GM12878 (cell line): Measurements from ENCODE around the gene HECTD2. TPM values are rescaled to one million over a fixed set of nuclear protein-coding genes. Genes with fewer than 3 reads are reported as not detected.

Experiments used
- ATAC-seq: fragments of 200-7000 bp; cut with Tn5 transposase; 3 replicates; pipeline ENCODE4 v1.9.1; 2020; ENCODE audit warnings: mild to moderate bottlenecking, moderate library complexity
- BruUV-seq: library from RNA; stranded (reverse); fragments of 400-500 nt; replicated peaks from 2 replicates; lab custom pipeline; 2021; lab: Mats Ljungman, UMichigan
- CTCF ChIA-PET: fragments of 300-600 bp; sonication (Branson Sonifier 250); formaldehyde crosslinking; extraction: SDS; loops from one replicate; lab custom pipeline; 2021; ENCODE audit warnings: inconsistent platforms; lab: Yijun Ruan, JAX
- POLR2A ChIA-PET: fragments of 350-600 bp; formaldehyde crosslinking; extraction: SDS; loops from one replicate; lab custom pipeline; 2021; ENCODE audit warnings: inconsistent platforms; lab: Charles Lee
- RAD21 ChIA-PET: fragments of 300-600 bp; sonication (Branson Sonifier 250); formaldehyde crosslinking; loops from one replicate; lab custom pipeline; 2023; ENCODE audit warnings: antibody characterized with exemption; ENCODE audit not compliant: unreplicated experiment; lab: Charles Lee
- SMC1A ChIA-PET: fragments of 300-600 bp; sonication (Branson Sonifier 250); formaldehyde crosslinking; loops from one replicate; lab custom pipeline; 2023; ENCODE audit not compliant: unreplicated experiment, uncharacterized antibody; lab: Charles Lee
- DNase-seq: peaks from one replicate; pipeline ENCODE4 v3.0.0-alpha.2; 2011; ENCODE audit warnings: low read depth, low spot score
- FAIRE-seq: peaks from 3 replicates; lab custom pipeline; 2011; peaks lifted over from hg19 to GRCh38; lab: Jason Lieb, UNC
- H2AFZ ChIP-seq: 2 replicates; pipeline ENCODE4 v1.6.0; 2011; ENCODE audit warnings: low read depth, low read length, control low read depth; ENCODE audit not compliant: control insufficient read depth
- H3K27ac ChIP-seq: 2 replicates; pipeline ENCODE4 v1.5.1; 2011; ENCODE audit warnings: control low read depth; ENCODE audit not compliant: control insufficient read depth, insufficient read depth
- H3K27me3 ChIP-seq, 2 experiments: replicated peaks in 1 of 2; 2 replicates each; pipeline versions ENCODE4 v1.6.0 to v1.6.1; 2011; ENCODE audit warnings: low read length in 1 of 2; ENCODE audit not compliant: control insufficient read depth in 2 of 2, insufficient read depth in 2 of 2
- H3K36me3 ChIP-seq, 2 experiments: 2 replicates each; pipeline ENCODE4 v1.5.1; 2011; ENCODE audit warnings: low read length in 1 of 2; ENCODE audit not compliant: control insufficient read depth in 2 of 2, insufficient read depth in 2 of 2
- H3K4me1 ChIP-seq: 2 replicates; pipeline ENCODE4 v1.6.1; 2011; ENCODE audit warnings: mild to moderate bottlenecking, low read length, moderate library complexity, mixed read lengths; ENCODE audit not compliant: control insufficient read depth, insufficient read depth
- H3K4me2 ChIP-seq: 2 replicates; pipeline ENCODE4 v1.6.0; 2011; ENCODE audit warnings: control low read depth; ENCODE audit not compliant: control insufficient read depth, insufficient read depth
- H3K4me3 ChIP-seq: fragments of 200-600 bp; sonication (generic); 2 replicates; pipeline ENCODE4 v1.5.1; 2016
- H3K79me2 ChIP-seq: 2 replicates; pipeline ENCODE4 v1.6.0; 2011; ENCODE audit warnings: low read length; ENCODE audit not compliant: control insufficient read depth, insufficient read depth
- H3K9ac ChIP-seq: 2 replicates; pipeline ENCODE4 v1.8.0; 2011; ENCODE audit warnings: low read length, control low read depth, mixed read lengths; ENCODE audit not compliant: control insufficient read depth, insufficient read depth
- H3K9me3 ChIP-seq: replicated peaks from 3 replicates; pipeline ENCODE4 v1.5.1; 2011; ENCODE audit warnings: mild to moderate bottlenecking, low read length; ENCODE audit not compliant: control insufficient read depth, insufficient read depth
- H4K20me1 ChIP-seq: 2 replicates; pipeline ENCODE4 v1.6.0; 2011; ENCODE audit not compliant: control insufficient read depth, insufficient read depth
- ATF7 ChIP-seq: fragments of 450-650 bp; IDR thresholded peaks from 2 replicates; pipeline ENCODE4 v1.6.1; 2016; ENCODE audit warnings: low read depth, mild to moderate bottlenecking
- DPF2 ChIP-seq: fragments of 450-650 bp; IDR thresholded peaks from 2 replicates; pipeline ENCODE4 v1.6.1; 2017; ENCODE audit warnings: mild to moderate bottlenecking
- ELK1 ChIP-seq: IDR thresholded peaks from 2 replicates; pipeline ENCODE4 v1.6.1; 2012; ENCODE audit warnings: low read depth, low read length, improper control_type of control experiment
- ESRRA ChIP-seq: IDR thresholded peaks from 2 replicates; pipeline ENCODE4 v1.6.1; 2012; ENCODE audit warnings: mild to moderate bottlenecking, low read length, improper control_type of control experiment
- ETV6 ChIP-seq, 2 experiments: fragments of 450-650 bp in 1 of 2; IDR thresholded peaks in 1 of 2; conservative IDR thresholded peaks in 1 of 2; 2 replicates each; pipeline ENCODE4 v1.6.1; 2014; ENCODE audit warnings: antibody characterized with exemption in 1 of 2, borderline replicate concordance in 1 of 2, low read depth in 1 of 2, mild to moderate bottlenecking in 1 of 2, moderate library complexity in 1 of 2
- KLF5 ChIP-seq: fragments of 450-650 bp; IDR thresholded peaks from 2 replicates; pipeline ENCODE4 v1.6.1; 2014; ENCODE audit warnings: mild to moderate bottlenecking; ENCODE audit not compliant: partially characterized antibody
- NFIC ChIP-seq: IDR thresholded peaks from 2 replicates; pipeline ENCODE4 v1.6.1; 2012; ENCODE audit warnings: low read depth, mild to moderate bottlenecking, inconsistent platforms, low read length, moderate library complexity
- PAX8 ChIP-seq: fragments of 450-650 bp; IDR thresholded peaks from 2 replicates; pipeline ENCODE4 v1.6.1; 2017; ENCODE audit warnings: mild to moderate bottlenecking, moderate library complexity
- PBX3 ChIP-seq: IDR thresholded peaks from 2 replicates; pipeline ENCODE4 v1.6.1; 2011; ENCODE audit warnings: mild to moderate bottlenecking, low read depth, low read length, moderate library complexity; ENCODE audit not compliant: insufficient replicate concordance
- POLR2AphosphoS2 ChIP-seq: IDR thresholded peaks from 2 replicates; pipeline ENCODE4 v1.6.1; 2011; ENCODE audit warnings: low read depth, mild to moderate bottlenecking, low read length, improper control_type of control experiment, moderate library complexity
- RAD21 ChIP-seq: IDR thresholded peaks from 2 replicates; pipeline ENCODE4 v1.6.1; 2011; ENCODE audit warnings: mild to moderate bottlenecking, low read depth, low read length, moderate library complexity; ENCODE audit not compliant: insufficient read depth
- SMARCA5 ChIP-seq: fragments of 450-650 bp; IDR thresholded peaks from 2 replicates; pipeline ENCODE4 v1.6.1; 2017; ENCODE audit warnings: mild to moderate bottlenecking
- SRF ChIP-seq, 2 experiments: IDR thresholded peaks; 2 replicates each; pipeline ENCODE4 v1.6.1; 2011; ENCODE audit warnings: low read depth in 2 of 2, low read length in 2 of 2, mild to moderate bottlenecking in 1 of 2, moderate library complexity in 1 of 2
- ZNF274 ChIP-seq: IDR thresholded peaks from one replicate; pipeline ENCODE4 v1.8.0; 2011; ENCODE audit not compliant: insufficient read length, insufficient read depth
- in situ Hi-C: fragments of 300-500 bp; cut with MboI; formaldehyde crosslinking; loops from 9 replicates; pipeline ENCODE4 v1.14.3; 2018; ENCODE audit warnings: mixed read lengths
- intact Hi-C: fragments of 100-400 bp; cut with micrococcal nuclease; formaldehyde crosslinking; loops from one replicate; pipeline ENCODE4 v1.14.2; 2022; ENCODE audit not compliant: unreplicated experiment
- polyA plus RNA-seq, 11 experiments: library from polyadenylated mRNA; depleted of rRNA in 4 of 11; unstranded in 6 of 11; stranded (reverse) in 5 of 11; fragments of >200 nt; fragmentation: Nextera tagmentation in 4 of 11; fragmentation: Illumina TruSeq in 1 of 11; extraction: Ambion mirVana in 4 of 11; extraction: Trizol in 1 of 11; gene quantifications; 1 replicate in 1 of 11; 2 replicates in 10 of 11; pipeline versions ENCODE4 v1.2.1 to v1.2.3, GENCODE V29; 2011 to 2016; ENCODE audit warnings: inconsistent platforms in 2 of 11, missing spikeins in 2 of 11, low read depth in 1 of 11
- total RNA-seq, 4 experiments: library from RNA; depleted of rRNA in 3 of 4; stranded (reverse); fragments of >200 nt in 3 of 4; fragmentation: Illumina TruSeq in 1 of 4; extraction: Trizol in 1 of 4; gene quantifications; 2 replicates each; pipeline versions ENCODE4 v1.2.1 to v1.2.3, GENCODE V29; 2013 to 2021
- TF ChIP-seq, protein P1 (sequence below): fragments of 450-650 bp; IDR thresholded peaks from 2 replicates; pipeline ENCODE4 v1.6.1; 2017; ENCODE audit warnings: antibody characterized with exemption, mild to moderate bottlenecking, moderate library complexity

Gene HECTD2
- total and polyA plus RNA-seq, 10 of the 15 experiments (the other 5 are each of a cell fraction or from before 2014, with no cell fraction given) = 0.87 to 3.0 (median 1.7) TPM

GRCh38 chr10:91452063-91452462, 41.9 kb downstream of the HECTD2 start:
- DNase-seq (no peak), ATAC-seq (no peak), FAIRE-seq (no peak)
- POLR2A ChIA-PET = no interaction called here
- Histone ChIP-seq H2AFZ (no peak overlapping the region), H4K20me1 (no peaks in the 10 kb centered on the region), H3K4me2 (no peak overlapping the region), H3K9ac (no peak overlapping the region), H3K27ac (no peak overlapping the region), H3K27me3 (no peaks in the 10 kb centered on the region), H3K79me2 (no peaks in the 10 kb centered on the region), H3K4me3 (no peak overlapping the region), H3K4me1 (no peaks in the 10 kb centered on the region), H3K9me3 (no peaks in the 10 kb centered on the region; the same call in 1 of the 3 replicates), H3K36me3 (no peaks in the 10 kb centered on the region)
- RAD21 ChIA-PET = no interaction called here
- intact Hi-C loops = no loop called here
- TF ChIP-seq ELK1 (no peak), PAX8 (no peak), SMARCA5 (no peak), ZNF274 (no peak), PBX3 (no peak), DPF2 (no peak), RAD21 (no peak), SRF (IDR thresholded peaks at IDR 0.05; ENCODE audit: low read depth in 2 of 2, low read length in 2 of 2) (no peak), KLF5 (no peak), POLR2AphosphoS2 (no peak), ETV6 (conservative IDR thresholded peaks at IDR 0.05 in 1 of 2, IDR thresholded peaks at IDR 0.05 in 1 of 2; ENCODE audit: borderline replicate concordance in 1 of 2, low read depth in 1 of 2) (no peak), ESRRA (no peak), ATF7 (no peak), NFIC (no peak)
- TF ChIP-seq, protein P1, sequence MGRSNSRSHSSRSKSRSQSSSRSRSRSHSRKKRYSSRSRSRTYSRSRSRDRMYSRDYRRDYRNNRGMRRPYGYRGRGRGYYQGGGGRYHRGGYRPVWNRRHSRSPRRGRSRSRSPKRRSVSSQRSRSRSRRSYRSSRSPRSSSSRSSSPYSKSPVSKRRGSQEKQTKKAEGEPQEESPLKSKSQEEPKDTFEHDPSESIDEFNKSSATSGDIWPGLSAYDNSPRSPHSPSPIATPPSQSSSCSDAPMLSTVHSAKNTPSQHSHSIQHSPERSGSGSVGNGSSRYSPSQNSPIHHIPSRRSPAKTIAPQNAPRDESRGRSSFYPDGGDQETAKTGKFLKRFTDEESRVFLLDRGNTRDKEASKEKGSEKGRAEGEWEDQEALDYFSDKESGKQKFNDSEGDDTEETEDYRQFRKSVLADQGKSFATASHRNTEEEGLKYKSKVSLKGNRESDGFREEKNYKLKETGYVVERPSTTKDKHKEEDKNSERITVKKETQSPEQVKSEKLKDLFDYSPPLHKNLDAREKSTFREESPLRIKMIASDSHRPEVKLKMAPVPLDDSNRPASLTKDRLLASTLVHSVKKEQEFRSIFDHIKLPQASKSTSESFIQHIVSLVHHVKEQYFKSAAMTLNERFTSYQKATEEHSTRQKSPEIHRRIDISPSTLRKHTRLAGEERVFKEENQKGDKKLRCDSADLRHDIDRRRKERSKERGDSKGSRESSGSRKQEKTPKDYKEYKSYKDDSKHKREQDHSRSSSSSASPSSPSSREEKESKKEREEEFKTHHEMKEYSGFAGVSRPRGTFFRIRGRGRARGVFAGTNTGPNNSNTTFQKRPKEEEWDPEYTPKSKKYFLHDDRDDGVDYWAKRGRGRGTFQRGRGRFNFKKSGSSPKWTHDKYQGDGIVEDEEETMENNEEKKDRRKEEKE = no peak
- in situ Hi-C loops = no loop called here
- BruUV-seq = no TSS peak
- SMC1A ChIA-PET = no interaction called here
- CTCF ChIA-PET = no interaction called here
